Esophagus squamous epithelium (tissue), 5 donors: ENCODE data around the gene ELOVL2. TPM values are rescaled to one million over a fixed set of nuclear protein-coding genes. Genes with fewer than 3 reads are reported as not detected.

Experiments used
- DNase-seq: peaks from one replicate; lab custom pipeline; 2025; lab: John Stamatoyannopoulos, UW
- H3K27ac ChIP-seq, 4 donors: fragments of 200-600 bp; sonication (generic); one replicate each; pipeline ENCODE4 v1.5.1; 2016 to 2019; ENCODE audit warnings: mild to moderate bottlenecking in 1 of 4
- H3K27me3 ChIP-seq, 4 donors: fragments of 200-600 bp; sonication (generic); 1 replicate in 3 of 4; 2 replicates in 1 of 4; pipeline versions ENCODE4 v1.5.1 to v1.6.0; 2017 to 2021; ENCODE audit warnings: antibody characterized with exemption in 1 of 4
- H3K36me3 ChIP-seq, 3 donors: fragments of 200-600 bp; sonication (generic); one replicate each; pipeline ENCODE4 v1.5.1; 2016 to 2019
- H3K4me1 ChIP-seq, 3 donors: fragments of 200-600 bp; sonication (generic); one replicate each; pipeline ENCODE4 v1.5.1; 2017 to 2019
- H3K4me3 ChIP-seq, 4 donors: fragments of 200-600 bp; sonication (generic); 1 replicate in 3 of 4; 2 replicates in 1 of 4; pipeline ENCODE4 v1.5.1; 2016 to 2019; ENCODE audit warnings: mild to moderate bottlenecking in 2 of 4, moderate library complexity in 1 of 4
- H3K9me3 ChIP-seq, 3 donors: fragments of 200-600 bp; sonication (generic); one replicate each; pipeline ENCODE4 v1.5.1; 2016 to 2019
- POLR2A ChIP-seq, 4 donors: fragments of 450-650 bp; IDR thresholded peaks; one replicate each; pipeline ENCODE4 v1.6.1; 2017; ENCODE audit warnings: antibody characterized with exemption in 4 of 4, mild to moderate bottlenecking in 4 of 4, moderate library complexity in 3 of 4
- WGBS, 2 donors: methylation state at CpG; one replicate each; pipeline ENCODE4 v1.1.5; 2018; 5-methylcytosine and 5-hydroxymethylcytosine counted together
- intact Hi-C: fragments of 100-400 bp; cut with DNase I; formaldehyde crosslinking; loops from one replicate; pipeline ENCODE4 v1.15.0; 2022
- total RNA-seq, 4 donors: library from RNA; depleted of rRNA; stranded (reverse); fragments of >200 nt; gene quantifications; one replicate each; pipeline ENCODE4 v1.1.0, GENCODE V29; 2016
- TF ChIP-seq, protein P1 (sequence below), 6 experiments: fragments of 450-650 bp in 4 of 6; fragments of 200-600 bp in 2 of 6; sonication (generic) in 2 of 6; IDR thresholded peaks; one replicate each; pipeline ENCODE4 v1.5.1; 2016 to 2019; ENCODE audit warnings: antibody characterized with exemption in 6 of 6, mild to moderate bottlenecking in 4 of 6, moderate library complexity in 4 of 6
- donor health status: DM: yes; HTN: yes; CAD: no.

ELOVL2 gene
- total RNA-seq, 4 donors from 2014 or later: 0.06 to 0.38 (median 0.18) TPM; not detected in 1

DNA sequence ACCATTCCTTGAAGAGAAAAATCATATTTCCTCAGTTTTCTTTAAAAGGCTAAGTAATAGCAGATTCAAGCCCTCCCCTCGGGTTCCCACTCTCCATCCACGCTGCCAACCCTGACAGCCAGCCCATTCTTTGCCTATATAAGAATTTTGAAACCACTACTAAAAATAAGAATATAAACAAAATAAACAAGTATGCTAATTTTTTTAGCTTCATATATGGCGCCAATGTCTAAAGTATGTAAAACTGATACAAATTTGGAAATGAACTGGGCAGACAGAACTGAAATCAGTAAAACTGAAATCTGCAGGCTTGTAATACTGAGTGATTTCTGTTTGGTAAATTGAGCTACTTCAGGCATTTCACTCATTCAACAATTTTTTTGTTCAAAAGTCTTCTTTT is 19.0 kb downstream of the ELOVL2 start:
- 85 to 90% methylated on average over 3 of the region's 3 CpGs for WGBS, 2 donors
- intact Hi-C loops: no loop called here
- DNase-seq: no peak

DNA sequence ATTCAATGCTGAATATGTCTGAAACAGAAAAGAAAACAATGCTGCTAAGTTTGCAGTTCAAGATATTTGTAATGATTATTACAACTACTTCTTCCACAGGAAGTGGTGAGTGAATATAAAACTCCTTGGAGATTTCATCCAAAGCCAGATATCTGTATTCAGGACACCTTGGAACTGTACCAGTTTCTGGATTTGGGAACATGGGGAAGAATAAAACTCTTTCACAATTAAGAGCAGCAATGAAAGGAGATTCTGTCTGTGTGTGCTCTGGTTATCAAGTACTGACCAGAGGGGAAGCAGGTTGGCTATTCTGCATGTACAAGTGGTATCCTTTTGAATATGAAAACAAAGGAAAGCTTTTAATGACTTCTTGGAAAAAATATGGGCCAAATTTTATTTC is 21.1 kb downstream of the ELOVL2 start:
- H3K4me3 ChIP-seq: no peak overlapping the region
- no peaks in the 10 kb centered on the region for H3K9me3 ChIP-seq
- no peaks in the 10 kb centered on the region for H3K4me1 ChIP-seq
- no peak for DNase-seq
- H3K27ac ChIP-seq: no peak overlapping the region
- intact Hi-C loops: no loop called here
- peaks cover 0 to 15% (median 0%) of the 10 kb centered on the region in 4 donors for H3K27me3 ChIP-seq
- TF ChIP-seq, protein P1, sequence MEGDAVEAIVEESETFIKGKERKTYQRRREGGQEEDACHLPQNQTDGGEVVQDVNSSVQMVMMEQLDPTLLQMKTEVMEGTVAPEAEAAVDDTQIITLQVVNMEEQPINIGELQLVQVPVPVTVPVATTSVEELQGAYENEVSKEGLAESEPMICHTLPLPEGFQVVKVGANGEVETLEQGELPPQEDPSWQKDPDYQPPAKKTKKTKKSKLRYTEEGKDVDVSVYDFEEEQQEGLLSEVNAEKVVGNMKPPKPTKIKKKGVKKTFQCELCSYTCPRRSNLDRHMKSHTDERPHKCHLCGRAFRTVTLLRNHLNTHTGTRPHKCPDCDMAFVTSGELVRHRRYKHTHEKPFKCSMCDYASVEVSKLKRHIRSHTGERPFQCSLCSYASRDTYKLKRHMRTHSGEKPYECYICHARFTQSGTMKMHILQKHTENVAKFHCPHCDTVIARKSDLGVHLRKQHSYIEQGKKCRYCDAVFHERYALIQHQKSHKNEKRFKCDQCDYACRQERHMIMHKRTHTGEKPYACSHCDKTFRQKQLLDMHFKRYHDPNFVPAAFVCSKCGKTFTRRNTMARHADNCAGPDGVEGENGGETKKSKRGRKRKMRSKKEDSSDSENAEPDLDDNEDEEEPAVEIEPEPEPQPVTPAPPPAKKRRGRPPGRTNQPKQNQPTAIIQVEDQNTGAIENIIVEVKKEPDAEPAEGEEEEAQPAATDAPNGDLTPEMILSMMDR (IDR thresholded peaks at IDR 0.05): no peak
- H3K36me3 ChIP-seq: no peaks in the 10 kb centered on the region

More for the DNA sequence above, 19.0 kb downstream of the ELOVL2 start:
- Histone ChIP-seq H3K9me3 (no peaks in the 10 kb centered on the region), H3K4me1 (no peaks in the 10 kb centered on the region), H3K27ac (no peak overlapping the region), H3K27me3 (peaks cover 0 to 15% (median 0%) of the 10 kb centered on the region in 4 donors), H3K36me3 (no peaks in the 10 kb centered on the region), H3K4me3 (no peak overlapping the region)
- TF ChIP-seq, protein P1 (IDR thresholded peaks at IDR 0.05): no peak
- TF ChIP-seq POLR2A (IDR thresholded peaks at IDR 0.05): no peak

DNA sequence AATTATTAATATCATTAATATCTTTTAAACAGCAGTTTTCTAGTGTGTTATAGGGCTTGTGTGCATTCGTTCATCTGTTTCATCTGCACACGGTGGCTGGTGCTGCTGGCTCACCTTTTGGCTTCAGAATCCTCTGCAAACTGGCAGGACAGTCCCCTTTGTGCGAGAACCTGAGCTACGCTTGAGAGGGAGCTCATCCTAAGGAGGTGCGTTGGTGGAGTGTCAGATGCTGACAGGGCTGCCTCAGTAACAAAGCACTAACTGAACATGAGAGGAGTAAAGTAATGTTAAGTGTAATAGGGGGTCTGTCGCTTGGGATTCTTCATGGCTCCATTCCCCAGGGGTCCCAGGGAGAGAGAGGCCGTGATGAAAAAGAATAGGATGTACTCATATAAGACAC is 22.4 kb downstream of the ELOVL2 start:
- no peak for DNase-seq
- intact Hi-C loops: no loop called here
- Histone ChIP-seq H3K27ac (no peak overlapping the region), H3K4me3 (no peak overlapping the region), H3K9me3 (no peaks in the 10 kb centered on the region), H3K4me1 (no peaks in the 10 kb centered on the region), H3K36me3 (no peaks in the 10 kb centered on the region), H3K27me3 (peaks cover 0 to 11% (median 0%) of the 10 kb centered on the region in 4 donors)
- WGBS, 2 donors: 74 to 76% methylated on average over 6 of the region's 7 CpGs
- TF ChIP-seq, protein P1 (IDR thresholded peaks at IDR 0.05): no peak
- no peak for TF ChIP-seq POLR2A (IDR thresholded peaks at IDR 0.05)

DNA sequence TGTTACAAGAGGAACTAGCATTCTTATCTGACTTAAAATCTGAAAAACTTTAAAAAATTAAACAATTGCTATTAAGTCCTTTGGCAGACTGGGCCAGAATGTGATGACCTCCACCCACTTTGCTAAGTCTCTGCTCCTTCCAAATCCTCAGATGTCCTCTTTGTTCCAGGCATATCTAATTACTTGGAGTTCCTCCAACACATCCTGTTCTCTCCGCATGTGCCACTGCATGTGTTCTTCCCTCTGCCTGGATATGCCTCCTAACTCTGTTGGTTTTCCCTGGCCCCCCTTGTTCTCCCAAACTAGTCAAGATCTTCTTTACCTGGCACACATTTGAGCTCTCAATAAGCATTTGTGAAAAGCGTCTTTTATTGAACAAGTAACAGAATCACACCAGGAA is 23.1 kb downstream of the ELOVL2 start:
- H3K4me3 ChIP-seq: no peak overlapping the region
- intact Hi-C loops: no loop called here
- H3K27me3 ChIP-seq: peaks cover 0 to 4% (median 0%) of the 10 kb centered on the region in 4 donors
- no peaks in the 10 kb centered on the region for H3K4me1 ChIP-seq
- TF ChIP-seq, protein P1 (IDR thresholded peaks at IDR 0.05): no peak
- no peak overlapping the region for H3K27ac ChIP-seq
- H3K36me3 ChIP-seq: no peaks in the 10 kb centered on the region
- WGBS, 2 donors: 52 to 73% methylated on average over 2 of the region's 2 CpGs
- H3K9me3 ChIP-seq: no peaks in the 10 kb centered on the region
- no peak for DNase-seq

DNA sequence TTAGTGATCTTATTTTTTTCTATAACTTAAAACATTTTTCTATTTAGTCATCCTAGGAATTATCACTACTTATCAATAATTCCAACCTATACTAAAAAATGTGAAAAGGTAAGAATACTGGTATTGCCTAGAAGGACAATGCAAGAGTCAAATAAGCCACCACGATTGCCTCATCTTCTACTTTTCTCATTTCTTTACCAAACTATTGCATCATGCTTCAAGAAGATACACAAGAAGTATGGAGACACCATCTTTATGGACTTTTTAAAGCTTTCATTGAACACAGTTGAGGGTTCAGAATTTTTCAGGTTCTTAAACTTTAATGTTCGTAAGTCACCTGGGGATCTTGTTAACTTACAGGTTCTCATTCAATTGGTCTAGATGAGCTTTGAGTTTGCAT is 25.9 kb downstream of the ELOVL2 start:
- H3K27ac ChIP-seq: no peak overlapping the region
- H3K4me1 ChIP-seq: no peaks in the 10 kb centered on the region
- H3K27me3 ChIP-seq: peaks cover 0 to 13% (median 0%) of the 10 kb centered on the region in 4 donors
- H3K36me3 ChIP-seq: no peaks in the 10 kb centered on the region
- intact Hi-C loops: no loop called here
- TF ChIP-seq, protein P1 (IDR thresholded peaks at IDR 0.05): no peak
- TF ChIP-seq POLR2A (IDR thresholded peaks at IDR 0.05): no peak
- WGBS, 2 donors: 90 to 93% methylated on average over 2 of the region's 2 CpGs
- H3K9me3 ChIP-seq: no peaks in the 10 kb centered on the region
- no peak overlapping the region for H3K4me3 ChIP-seq
- no peak for DNase-seq
